ENCODE measurements around the gene LRRC8E.
"Not testable (repeated sequence)": the region's sequence is repeated elsewhere in the genome, so short reads cannot be mapped to it uniquely, and the experiment has no call there.

Gene LRRC8E

GRCh38 chr19:7853770-7854128 is 34.6 kb upstream of the LRRC8E start:
- in situ Hi-C loops (cut with MboI; ENCODE audit: low sequenced_read_pairs): no loop called here

- in situ Hi-C loops (cut with MboI; ENCODE audit: low sequenced_read_pairs): no loop called here
These were observed 32.7 kb upstream of the LRRC8E start for GRCh38 chr19:7855426-7856108.

- in situ Hi-C loops (cut with MboI; ENCODE audit: low sequenced_read_pairs): no loop called here
These were observed 32.2 kb upstream of the LRRC8E start for GRCh38 chr19:7856109-7856591.

DNA sequence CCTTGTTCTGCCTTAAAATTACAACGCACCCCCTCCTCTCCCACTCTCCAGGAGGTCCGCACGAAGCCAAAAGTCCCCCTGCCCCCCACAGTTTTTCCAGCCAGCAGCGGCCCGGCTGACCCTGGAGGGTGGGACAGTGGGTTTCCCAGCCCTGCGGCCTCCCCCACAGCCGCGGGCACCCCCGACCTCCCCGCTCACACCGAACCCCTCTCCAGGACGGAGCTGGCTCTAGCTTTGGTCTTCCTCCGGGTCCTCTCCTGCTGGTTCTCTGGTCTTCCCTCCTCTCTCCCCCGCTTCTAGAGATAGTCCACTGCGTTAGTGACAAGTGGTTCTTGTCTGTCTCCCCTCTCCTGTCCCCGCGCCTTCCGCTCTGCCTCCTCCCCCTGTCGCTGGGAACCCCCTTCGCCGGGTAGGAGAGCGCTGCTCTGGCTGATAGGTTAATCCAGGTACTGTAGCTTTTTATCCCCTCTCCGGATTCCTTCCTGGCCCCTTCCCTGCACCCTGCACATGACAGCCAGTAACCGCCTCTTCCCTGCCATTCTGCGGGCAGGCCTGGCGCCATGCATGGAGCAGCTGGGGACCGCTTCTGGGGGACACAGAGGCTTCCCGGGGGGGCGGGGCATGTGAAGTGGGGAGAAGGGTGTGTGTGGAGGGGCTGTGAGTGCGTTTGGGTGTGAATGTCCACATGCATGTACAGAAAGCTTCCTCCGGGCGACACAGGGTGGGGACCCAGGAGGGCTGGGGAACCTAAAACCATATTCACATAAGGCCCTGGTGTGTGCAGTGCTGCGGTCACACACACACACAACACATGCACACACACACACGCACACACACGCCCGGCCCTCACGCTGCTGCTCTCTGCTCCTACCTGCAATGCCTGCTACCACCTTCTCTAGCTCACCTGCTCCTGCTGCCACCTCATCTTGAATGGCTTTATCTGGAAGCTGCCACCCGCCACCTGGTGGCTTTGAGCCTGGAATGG is 31.3 kb upstream of the LRRC8E start:
- in situ Hi-C loops (cut with MboI; ENCODE audit: low sequenced_read_pairs): no loop called here

- in situ Hi-C loops (cut with MboI; ENCODE audit: low sequenced_read_pairs): no loop called here
These were observed 30.6 kb upstream of the LRRC8E start for GRCh38 chr19:7857727-7858108.

DNA sequence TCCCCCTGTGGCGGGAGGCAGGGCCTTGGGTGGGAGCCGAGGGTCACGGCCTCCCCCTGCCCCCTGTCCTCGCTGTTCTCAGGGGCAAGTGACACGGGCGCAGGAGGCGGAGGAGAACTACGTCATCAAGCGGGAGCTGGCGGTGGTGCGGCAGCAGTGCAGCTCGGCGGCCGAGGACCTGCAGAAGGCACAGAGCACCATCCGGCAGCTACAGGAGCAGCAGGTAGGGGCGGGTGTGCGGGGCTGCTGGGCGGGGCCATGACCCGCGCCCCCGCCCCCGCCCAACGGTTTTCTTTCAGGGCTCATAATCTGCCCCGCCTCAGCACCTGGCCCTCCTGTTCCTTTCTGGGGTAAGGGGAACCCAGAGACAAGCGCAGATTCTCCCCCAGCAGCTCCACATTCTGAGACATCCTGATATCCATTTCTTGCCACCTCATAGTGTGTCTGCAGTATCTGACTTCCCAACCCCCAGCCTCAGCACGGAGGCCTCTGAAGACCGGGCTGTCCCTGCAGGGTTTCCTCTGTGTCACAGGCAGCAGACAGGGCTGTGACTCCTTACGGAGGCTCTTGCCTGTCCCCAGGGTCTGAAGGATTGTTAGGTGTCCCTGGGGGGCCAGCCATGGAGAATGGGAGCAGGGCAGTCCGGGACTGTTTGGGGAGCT is 30.1 kb upstream of the LRRC8E start:
- in situ Hi-C loops (cut with MboI; ENCODE audit: low sequenced_read_pairs): no loop called here

DNA sequence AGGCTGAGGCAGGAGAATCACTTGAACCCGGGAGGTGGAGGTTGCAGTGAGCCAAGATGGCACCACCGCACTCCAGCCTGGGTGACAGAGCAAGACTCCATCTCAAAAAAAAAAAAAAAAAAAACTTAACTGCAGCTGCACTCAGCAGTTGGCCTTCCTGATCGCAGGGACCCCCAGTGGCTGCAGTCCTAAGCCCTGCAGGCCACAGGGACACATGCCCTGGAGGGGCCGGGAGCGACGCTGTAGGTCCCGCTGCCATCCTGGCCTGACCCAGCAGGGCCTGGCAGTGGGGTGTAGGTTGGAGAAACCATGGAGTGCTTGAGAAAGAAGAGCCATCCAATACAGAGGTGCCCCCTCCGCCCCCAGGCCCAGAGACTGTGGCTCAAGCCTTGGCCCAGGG is 29.2 kb upstream of the LRRC8E start:
- in situ Hi-C loops (cut with MboI; ENCODE audit: low sequenced_read_pairs): not testable (repeated sequence)

DNA sequence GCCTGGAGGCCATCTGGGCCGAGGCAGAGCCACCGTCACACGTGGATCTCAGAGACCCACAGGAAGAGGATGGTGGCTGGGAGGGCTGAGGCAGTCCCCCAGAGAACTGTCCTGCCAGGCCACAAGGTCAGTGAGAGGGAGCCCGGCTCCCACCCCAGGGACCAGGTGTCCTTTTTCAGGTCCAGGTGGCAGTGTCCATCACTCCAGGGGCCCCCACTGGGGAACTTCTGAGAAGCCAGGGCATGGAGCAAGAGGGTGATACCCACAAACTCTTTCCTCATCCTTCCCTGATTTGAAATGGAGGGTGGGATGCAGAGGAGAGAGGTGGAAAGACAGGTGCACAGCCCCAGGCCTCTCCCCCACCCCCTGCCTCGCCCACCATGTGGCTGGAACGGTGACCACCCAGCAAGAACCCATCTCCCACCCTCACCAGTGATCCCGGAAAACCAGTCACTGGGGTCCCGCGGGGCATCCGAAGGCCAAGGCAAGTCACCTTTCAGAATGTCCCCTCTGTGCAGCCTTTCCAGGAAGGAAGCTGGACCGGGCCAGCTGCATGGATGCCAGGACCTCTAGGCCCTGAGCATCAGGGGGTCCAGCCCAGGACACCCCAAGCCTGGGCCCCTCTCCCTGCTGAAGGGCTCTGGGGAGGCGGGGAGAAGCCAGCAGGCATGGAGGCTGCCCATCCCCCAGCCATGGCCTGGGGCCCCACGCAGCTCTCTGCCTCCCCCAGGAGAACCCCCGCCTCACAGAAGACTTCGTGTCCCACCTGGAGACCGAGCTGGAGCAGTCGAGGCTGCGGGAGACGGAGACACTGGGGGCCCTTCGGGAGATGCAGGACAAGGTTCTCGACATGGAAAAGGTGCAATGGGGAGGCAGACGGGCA is 28.2 kb upstream of the LRRC8E start:
- in situ Hi-C loops (cut with MboI; ENCODE audit: low sequenced_read_pairs): no loop called here

DNA sequence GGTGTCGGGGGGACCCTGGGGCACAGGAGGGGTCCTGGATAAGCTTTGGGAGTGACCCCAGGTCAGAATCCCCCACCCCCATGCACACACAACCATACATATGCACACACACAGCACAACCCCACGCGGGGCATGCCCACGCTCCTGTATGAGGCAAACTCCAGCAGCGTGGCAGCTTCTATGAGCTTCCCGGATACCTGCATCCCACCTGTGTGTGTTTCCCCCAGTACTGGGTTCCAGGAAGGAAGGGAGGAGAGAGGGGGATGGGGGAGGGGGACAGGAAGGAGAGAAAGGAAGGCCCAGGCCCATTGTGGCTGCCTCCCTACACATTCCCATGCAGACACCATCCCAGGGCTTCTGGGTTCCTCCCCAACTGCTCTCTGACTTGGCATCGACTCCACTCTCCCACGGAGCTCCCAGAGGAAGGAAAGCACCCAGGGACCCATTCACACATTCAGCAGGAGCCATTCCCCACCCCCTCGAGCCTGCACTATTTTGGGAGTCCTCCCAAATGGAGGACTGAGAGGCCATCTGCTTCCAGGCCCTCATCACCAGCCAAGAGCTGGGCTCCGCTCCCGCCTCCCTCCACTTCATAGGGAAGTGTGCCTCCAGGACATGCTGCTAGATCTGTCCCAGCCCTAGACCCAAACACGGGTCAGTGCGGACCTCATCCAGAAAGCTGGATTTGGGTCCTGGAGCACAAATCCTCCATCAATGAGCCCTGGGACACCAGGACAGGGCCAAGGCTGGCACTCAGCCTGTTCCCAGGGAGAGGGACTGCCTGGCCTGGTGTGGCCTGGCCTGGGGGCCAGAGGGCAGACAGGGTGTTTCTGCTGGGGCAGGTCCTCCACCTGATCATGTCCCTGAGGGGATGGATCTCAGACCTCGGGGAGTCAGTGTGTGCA is 27.3 kb upstream of the LRRC8E start:
- in situ Hi-C loops (cut with MboI; ENCODE audit: low sequenced_read_pairs): no loop called here

DNA sequence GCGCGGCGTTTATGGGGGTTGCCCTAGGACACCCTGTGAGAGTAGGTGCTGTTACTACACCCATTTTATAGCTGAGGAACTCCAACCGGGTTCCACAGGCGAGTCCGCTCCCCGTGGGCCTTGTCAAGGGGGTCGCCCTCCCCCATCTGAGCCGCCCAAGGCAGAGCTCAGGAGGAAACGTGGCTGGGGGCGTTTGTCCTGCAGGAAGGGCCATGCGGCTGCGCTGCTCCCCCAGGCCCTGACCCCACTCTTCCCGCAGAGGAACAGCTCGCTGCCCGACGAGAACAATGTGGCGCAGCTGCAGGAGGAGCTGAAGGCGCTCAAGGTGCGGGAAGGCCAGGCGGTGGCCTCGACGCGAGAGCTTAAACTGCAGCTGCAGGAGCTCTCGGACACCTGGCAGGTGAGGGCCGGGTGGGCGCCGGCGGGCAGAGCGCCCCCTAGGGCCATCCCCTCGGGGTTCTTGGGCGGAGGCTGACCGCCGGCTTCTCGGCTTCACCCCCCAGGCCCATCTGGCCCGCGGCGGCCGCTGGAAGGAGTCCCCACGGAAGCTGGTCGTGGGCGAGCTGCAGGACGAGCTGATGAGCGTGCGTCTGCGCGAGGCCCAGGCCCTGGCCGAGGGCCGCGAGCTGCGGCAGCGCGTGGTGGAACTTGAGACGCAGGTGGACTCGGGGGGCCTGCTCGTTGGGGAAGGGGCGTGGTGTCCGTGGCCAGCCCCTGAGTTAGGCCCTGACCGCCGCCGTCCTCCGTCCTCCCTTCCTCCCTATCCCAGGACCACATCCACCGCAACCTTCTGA is 26.5 kb upstream of the LRRC8E start:
- in situ Hi-C loops (cut with MboI; ENCODE audit: low sequenced_read_pairs): no loop called here

DNA sequence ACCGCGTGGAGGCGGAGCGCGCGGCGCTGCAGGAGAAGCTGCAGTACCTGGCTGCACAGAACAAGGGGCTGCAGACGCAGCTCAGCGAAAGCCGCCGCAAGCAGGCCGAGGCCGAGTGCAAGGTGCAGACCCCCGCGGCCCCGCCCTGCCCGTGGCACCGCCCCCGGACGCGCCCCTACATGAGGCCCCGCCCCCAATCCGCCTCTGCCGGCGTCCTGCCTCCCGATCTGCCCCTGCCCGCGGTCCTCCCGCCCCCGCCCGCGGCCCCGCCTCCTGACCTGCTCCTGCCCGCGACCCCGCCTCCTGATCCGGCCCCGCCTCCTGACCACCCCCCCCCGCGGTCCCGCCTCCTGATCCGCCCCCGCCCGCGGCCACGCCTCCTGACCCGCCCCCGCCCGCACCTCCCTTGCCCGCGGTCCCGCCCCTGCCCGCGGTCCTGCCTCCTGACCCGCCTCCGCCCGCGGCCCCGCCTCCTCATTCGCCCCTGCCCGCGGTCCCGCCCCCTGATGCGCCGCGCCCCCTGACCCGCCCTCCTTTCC is 25.8 kb upstream of the LRRC8E start:
- in situ Hi-C loops (cut with MboI; ENCODE audit: low sequenced_read_pairs): no loop called here

DNA sequence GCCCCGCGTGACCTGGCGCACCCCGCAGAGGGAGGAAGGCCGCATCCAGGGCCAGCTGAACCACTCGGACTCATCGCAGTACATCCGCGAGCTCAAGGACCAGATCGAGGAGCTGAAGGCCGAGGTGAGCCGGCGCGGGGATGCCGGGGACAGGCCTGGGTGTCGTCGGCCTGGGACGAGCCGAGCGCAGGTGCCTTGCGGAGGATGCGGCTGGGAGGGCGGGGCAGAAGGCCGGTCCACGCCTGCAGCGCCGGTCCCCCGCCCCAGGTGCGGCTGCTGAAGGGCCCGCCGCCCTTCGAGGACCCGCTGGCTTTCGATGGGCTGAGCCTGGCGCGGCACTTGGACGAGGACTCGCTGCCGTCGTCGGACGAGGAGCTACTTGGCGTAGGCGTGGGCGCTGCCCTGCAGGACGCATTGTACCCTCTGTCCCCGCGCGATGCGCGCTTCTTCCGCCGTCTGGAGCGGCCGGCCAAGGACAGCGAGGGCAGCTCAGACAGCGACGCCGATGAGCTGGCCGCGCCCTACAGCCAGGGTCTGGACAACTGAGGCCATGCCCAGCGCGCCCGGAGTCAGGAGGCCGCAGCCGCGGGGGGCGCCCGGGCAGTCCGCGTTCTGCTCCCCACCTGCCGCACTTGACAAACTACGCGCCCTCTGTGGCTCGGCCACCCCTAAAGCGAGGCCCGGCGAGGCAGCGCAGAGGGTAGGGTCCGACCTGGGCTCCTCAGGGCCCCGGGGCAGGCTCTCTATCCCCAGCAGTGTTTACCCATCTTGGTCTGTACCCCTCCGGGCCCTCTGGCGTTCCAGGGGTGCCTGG is 24.9 kb upstream of the LRRC8E start:
- in situ Hi-C loops (cut with MboI; ENCODE audit: low sequenced_read_pairs): no loop called here

GRCh38 chr19:7863971-7864689 is 24.2 kb upstream of the LRRC8E start:
- in situ Hi-C loops (cut with MboI; ENCODE audit: low sequenced_read_pairs): no loop called here

- in situ Hi-C loops (cut with MboI; ENCODE audit: low sequenced_read_pairs): no loop called here
These were observed 23.6 kb upstream of the LRRC8E start for GRCh38 chr19:7864690-7865074.

DNA sequence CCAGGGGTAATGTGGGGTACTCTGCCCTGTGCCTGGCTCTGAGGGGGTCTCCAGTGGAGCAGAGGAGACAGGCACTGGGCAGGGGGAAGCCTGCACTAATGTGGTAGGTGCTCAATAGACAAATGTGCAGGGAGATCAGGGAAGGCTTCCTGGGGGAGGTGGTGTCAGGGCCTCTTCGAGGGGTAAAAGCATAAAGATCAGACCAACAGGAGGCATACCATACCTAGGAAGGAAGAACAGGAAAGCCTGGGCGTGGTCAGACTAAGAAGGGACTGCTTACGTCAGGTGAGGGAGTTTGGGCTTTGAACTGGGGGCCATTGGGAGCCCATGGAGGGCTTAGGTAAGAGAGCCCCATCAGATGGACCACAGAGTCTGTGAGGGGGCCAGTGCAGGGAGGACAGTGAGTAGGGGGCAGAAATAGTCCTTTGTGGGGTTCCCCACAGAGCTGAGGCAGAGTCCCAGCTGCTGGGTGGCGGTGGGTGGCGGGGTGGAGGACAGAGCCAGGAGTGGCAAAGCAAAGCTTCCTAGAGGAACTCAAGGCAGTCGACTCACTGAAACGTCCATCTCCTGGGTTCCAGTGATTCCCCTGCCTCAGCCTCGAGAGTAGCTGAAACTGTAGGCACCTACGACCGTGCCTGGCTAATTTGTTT is 22.9 kb upstream of the LRRC8E start:
- in situ Hi-C loops (cut with MboI; ENCODE audit: low sequenced_read_pairs): no loop called here

- in situ Hi-C loops (cut with MboI; ENCODE audit: low sequenced_read_pairs): no loop called here
These were observed 21.8 kb upstream of the LRRC8E start for GRCh38 chr19:7866399-7867091.

All from hTERT RPE-1 (cell line).